ENCODE measurements around the gene VEGFB.

- TF ChIP-seq EZH2 (IDR thresholded peaks at IDR 0.05; ENCODE audit: low read length, missing control alignments) (no peak), CTCF (conservative IDR thresholded peaks at IDR 0.05 in 1 of 2, IDR thresholded peaks at IDR 0.05 in 1 of 2; ENCODE audit: low read depth in 1 of 2, low read length in 2 of 2) (no peak)
Observed at GRCh38 chr11:64268893-64269539, 34.6 kb downstream of the VEGFB start.

Data from fibroblast of lung (primary cell).